WERI-Rb-1 (cell line): ENCODE results near the gene IER3.

ENCODE experiments used
- DNase-seq: peaks from one replicate; pipeline ENCODE4 v3.0.0-alpha.2; 2020
- H3K27ac ChIP-seq: fragments of 250-450 bp; sonication (Bioruptor Pico); 2 replicates; pipeline ENCODE4 v1.5.1; 2020; ENCODE audit warnings: mild to moderate bottlenecking, moderate library complexity
- H3K27me3 ChIP-seq: fragments of 250-450 bp; sonication (Bioruptor Pico); 2 replicates; pipeline ENCODE4 v1.5.1; 2021; ENCODE audit warnings: mild to moderate bottlenecking, low read depth, moderate library complexity; ENCODE audit not compliant: insufficient read depth, severe bottlenecking
- H3K36me3 ChIP-seq: fragments of 250-450 bp; sonication (Bioruptor Pico); 2 replicates; pipeline ENCODE4 v1.5.1; 2020; ENCODE audit warnings: mild to moderate bottlenecking, moderate library complexity
- H3K4me3 ChIP-seq: 2 replicates; pipeline ENCODE4 v1.5.1; 2011; ENCODE audit warnings: low read depth, mild to moderate bottlenecking, control low read depth, low read length
- H3K9me3 ChIP-seq: fragments of 250-450 bp; sonication (Bioruptor Pico); 2 replicates; pipeline ENCODE4 v1.5.1; 2021; ENCODE audit warnings: mild to moderate bottlenecking, moderate library complexity; ENCODE audit not compliant: severe bottlenecking
- TF ChIP-seq, protein P1 (sequence below): IDR thresholded peaks from 2 replicates; pipeline ENCODE4 v1.5.1; 2011; ENCODE audit warnings: low read depth, mild to moderate bottlenecking, control low read depth, inconsistent platforms, low read length

Gene IER3, protein sequence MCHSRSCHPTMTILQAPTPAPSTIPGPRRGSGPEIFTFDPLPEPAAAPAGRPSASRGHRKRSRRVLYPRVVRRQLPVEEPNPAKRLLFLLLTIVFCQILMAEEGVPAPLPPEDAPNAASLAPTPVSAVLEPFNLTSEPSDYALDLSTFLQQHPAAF

DNA sequence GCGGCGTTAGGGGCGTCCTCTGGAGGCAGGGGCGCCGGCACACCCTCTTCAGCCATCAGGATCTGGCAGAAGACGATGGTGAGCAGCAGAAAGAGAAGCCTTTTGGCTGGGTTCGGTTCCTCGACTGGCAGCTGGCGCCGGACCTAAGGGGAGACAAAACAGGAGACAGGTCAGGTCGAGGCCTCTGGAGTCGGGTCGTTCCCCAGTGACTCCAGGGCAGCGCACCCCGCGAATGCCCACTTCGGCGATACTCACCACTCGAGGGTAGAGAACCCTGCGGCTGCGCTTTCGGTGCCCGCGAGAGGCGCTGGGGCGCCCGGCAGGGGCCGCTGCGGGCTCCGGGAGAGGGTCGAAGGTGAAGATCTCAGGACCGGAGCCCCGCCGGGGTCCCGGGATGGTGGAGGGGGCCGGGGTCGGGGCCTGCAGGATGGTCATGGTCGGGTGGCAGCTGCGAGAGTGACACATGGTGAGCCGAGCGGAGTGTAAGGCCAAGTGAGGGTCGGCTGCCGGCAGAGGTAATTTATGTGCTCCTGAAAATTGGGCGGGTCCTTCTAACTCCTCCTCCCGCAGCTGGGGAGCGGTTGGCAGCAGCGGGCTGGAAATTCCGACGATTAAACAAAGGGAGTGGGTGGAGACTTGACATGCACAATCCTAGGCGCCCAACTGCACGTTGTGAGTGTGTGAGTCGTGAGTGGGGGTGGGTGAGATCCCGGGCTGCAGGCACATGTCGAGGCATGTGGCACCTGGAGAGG is at the start of gene IER3:
IER3 (minus strand) TSS at position 494 of the 752 bp plus-strand sequence; CDS start at position 465, 29 bp downstream.
- TF ChIP-seq, protein P1, sequence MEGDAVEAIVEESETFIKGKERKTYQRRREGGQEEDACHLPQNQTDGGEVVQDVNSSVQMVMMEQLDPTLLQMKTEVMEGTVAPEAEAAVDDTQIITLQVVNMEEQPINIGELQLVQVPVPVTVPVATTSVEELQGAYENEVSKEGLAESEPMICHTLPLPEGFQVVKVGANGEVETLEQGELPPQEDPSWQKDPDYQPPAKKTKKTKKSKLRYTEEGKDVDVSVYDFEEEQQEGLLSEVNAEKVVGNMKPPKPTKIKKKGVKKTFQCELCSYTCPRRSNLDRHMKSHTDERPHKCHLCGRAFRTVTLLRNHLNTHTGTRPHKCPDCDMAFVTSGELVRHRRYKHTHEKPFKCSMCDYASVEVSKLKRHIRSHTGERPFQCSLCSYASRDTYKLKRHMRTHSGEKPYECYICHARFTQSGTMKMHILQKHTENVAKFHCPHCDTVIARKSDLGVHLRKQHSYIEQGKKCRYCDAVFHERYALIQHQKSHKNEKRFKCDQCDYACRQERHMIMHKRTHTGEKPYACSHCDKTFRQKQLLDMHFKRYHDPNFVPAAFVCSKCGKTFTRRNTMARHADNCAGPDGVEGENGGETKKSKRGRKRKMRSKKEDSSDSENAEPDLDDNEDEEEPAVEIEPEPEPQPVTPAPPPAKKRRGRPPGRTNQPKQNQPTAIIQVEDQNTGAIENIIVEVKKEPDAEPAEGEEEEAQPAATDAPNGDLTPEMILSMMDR: no peak
- peaks cover 11% of the 10 kb centered on the region for H3K9me3 ChIP-seq
- DNase-seq: no peak
- peaks cover 23% of the 10 kb centered on the region for H3K36me3 ChIP-seq
- no peaks in the 10 kb centered on the region for H3K27me3 ChIP-seq
- no peak within 1 kb of the TSS for H3K27ac ChIP-seq
- no peak within 1 kb of the TSS for H3K4me3 ChIP-seq

DNA sequence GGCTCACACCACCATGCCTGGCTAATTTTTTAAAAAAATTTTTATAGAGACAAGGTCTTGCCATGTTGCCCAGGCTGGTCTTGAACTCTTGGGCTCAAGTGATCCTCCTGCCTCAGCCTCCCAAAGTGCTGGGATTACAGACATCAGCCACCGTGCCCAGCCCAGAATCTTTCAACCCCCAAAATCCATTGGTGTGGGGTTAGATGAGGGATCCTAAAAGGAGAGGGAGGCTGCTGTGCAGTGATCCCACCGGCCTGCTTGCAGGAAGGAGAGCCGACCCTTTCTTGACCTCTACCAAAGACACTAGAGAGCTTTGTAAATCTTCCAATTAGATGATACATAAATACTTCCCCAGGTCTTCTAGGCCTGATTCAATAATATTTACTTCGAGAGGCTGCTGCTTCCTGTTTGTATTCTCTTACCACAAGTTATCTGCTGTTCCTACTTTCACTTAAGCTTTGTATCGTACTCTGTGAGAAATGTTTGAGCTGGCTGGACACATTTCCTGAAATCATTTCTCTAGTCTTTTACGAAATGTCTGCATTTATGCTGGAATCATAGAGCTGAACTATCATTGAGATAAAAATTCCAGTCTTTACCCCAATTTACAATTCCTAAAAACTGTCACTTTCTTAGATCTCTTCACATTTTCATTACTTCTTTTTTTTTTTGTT is 49.3 kb upstream of the IER3 start:
- Histone ChIP-seq H3K36me3 (no peaks in the 10 kb centered on the region), H3K4me3 (no peak overlapping the region), H3K9me3 (no peaks in the 10 kb centered on the region), H3K27me3 (no peaks in the 10 kb centered on the region), H3K27ac (no peak overlapping the region)
- TF ChIP-seq, protein P1: no peak
- DNase-seq: no peak

DNA sequence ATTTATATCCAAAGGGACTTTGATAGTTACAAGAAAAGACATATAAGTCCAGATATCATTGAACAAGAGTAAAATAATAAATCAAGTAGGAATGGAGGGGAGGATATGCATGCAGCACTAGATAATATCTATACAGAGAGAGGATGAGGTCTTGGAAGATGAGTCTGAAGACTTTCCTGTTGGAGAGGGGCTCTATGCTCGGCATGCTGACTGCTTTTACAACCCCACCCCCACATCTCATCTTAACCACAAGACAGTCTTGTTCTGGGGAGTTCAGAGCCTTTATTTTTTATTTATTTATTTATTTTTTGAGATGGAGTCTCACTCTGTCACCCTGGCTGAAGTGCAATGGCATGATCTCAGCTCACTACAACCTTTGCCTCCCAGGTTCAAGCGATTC is 48.4 kb upstream of the IER3 start:
- Histone ChIP-seq H3K4me3 (no peak overlapping the region), H3K27me3 (no peaks in the 10 kb centered on the region), H3K36me3 (no peaks in the 10 kb centered on the region), H3K9me3 (no peaks in the 10 kb centered on the region), H3K27ac (no peak overlapping the region)
- TF ChIP-seq, protein P1: no peak
- no peak for DNase-seq

DNA sequence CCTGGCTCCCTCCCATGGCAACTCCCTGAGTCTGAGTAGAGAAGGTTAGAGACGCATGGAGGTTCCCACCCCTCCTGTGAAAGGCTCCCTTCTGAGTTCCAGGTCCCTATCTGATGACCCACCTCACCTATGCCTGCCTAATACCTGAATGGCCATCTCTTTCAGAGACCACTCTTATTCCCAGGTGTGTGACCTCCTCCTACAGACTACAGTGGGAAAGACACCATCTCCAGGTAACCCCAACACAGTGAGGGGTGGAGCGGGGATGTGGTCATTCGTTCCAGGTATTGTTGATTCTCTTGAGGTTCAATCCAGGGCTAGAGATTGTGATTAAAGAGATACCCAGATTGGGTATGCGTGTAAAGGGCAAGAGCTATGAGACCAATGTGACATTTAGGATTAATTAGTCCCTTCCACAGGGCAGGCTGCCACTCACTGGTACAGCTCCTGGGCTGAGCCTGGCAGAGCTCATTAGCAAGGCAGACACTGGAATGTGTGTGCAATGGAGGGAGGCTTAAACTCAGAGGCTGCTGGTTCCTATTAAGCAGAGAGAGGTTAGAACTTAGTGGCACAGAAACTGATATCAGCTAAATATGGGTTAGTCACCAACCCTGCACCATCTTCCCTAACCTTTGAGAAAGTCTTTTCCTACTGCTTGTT is 46.5 kb upstream of the IER3 start:
- DNase-seq: no peak

DNA sequence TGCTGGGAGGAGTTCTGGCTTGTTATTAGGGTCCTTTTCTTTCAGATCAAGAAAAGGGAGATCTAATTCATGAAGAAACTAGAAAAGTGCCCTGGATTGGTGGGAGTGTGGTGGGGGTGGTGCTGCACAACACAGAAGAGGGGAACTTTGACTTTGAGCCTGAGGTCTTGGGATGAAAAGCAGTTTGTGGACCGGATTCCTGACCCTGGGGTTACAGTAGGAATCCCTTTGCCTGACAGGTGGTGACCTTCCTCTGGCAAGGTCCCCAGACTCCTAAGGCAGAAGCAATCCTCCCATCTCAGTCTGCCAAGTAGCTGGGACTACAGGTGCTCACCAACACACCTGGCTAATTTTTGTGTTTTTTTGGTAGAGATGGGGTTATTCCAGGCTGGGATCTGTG is 45.3 kb upstream of the IER3 start:
- Histone ChIP-seq H3K9me3 (no peaks in the 10 kb centered on the region), H3K27ac (no peak overlapping the region), H3K36me3 (no peaks in the 10 kb centered on the region), H3K4me3 (no peak overlapping the region), H3K27me3 (no peaks in the 10 kb centered on the region)
- DNase-seq: no peak
- TF ChIP-seq, protein P1: no peak

More for the DNA sequence above, 46.5 kb upstream of the IER3 start:
- Histone ChIP-seq H3K36me3 (no peaks in the 10 kb centered on the region), H3K27ac (no peak overlapping the region), H3K4me3 (no peak overlapping the region), H3K9me3 (no peaks in the 10 kb centered on the region), H3K27me3 (no peaks in the 10 kb centered on the region)
- TF ChIP-seq, protein P1: no peak
